HepG2 (cell line): ENCODE measurements around the gene ATXN7L2. TPM values are rescaled to one million over a fixed set of nuclear protein-coding genes. Genes with fewer than 3 reads are reported as not detected.

ENCODE experiments used
- CENPT ChIP-seq: sonication (generic); formaldehyde crosslinking; IDR thresholded peaks from 2 replicates; pipeline ENCODE4 v1.8.0; 2022; ENCODE audit warnings: low read depth, mild to moderate bottlenecking, moderate library complexity, missing genetic modification reagents
- CHD2 ChIP-seq: IDR thresholded peaks from 2 replicates; pipeline ENCODE4 v1.6.1; 2011; ENCODE audit warnings: low read depth, low read length, improper control_type of control experiment
- ELF3 ChIP-seq: IDR thresholded peaks from 2 replicates; pipeline ENCODE4 v1.6.1; 2016; ENCODE audit warnings: missing genetic modification reagents, missing compliant biosample characterization
- ETS1 ChIP-seq: sonication (generic); formaldehyde crosslinking; IDR thresholded peaks from 2 replicates; pipeline ENCODE4 v1.4.0; 2020; ENCODE audit warnings: missing genetic modification reagents
- GMEB1 ChIP-seq: sonication (generic); formaldehyde crosslinking; IDR thresholded peaks from 2 replicates; pipeline ENCODE4 v1.5.1; 2020; ENCODE audit warnings: missing genetic modification reagents, mild to moderate bottlenecking, borderline replicate concordance
- JARID2 ChIP-seq: sonication (generic); formaldehyde crosslinking; IDR thresholded peaks from 2 replicates; pipeline ENCODE4 v1.8.1; 2023; ENCODE audit warnings: missing genetic modification reagents, inconsistent platforms; ENCODE audit not compliant: insufficient replicate concordance
- NFKBIZ ChIP-seq: IDR thresholded peaks from 2 replicates; pipeline ENCODE4 v1.6.1; 2018; ENCODE audit warnings: missing genetic modification reagents, missing compliant biosample characterization
- PCBP1 ChIP-seq: fragments of 200-400 bp; formaldehyde crosslinking; IDR thresholded peaks from 2 replicates; pipeline ENCODE4 v1.6.1; 2017; ENCODE audit warnings: mild to moderate bottlenecking, low read depth, low read length, borderline replicate concordance
- RBM22 ChIP-seq: fragments of 200-400 bp; formaldehyde crosslinking; optimal IDR thresholded peaks from 2 replicates; pipeline ENCODE3; 2017; ENCODE audit warnings: mild to moderate bottlenecking, low read length, moderate library complexity
- SAP130 ChIP-seq: IDR thresholded peaks from 2 replicates; pipeline ENCODE4 v1.6.1; 2016; ENCODE audit warnings: low read depth
- SNAPC2 ChIP-seq: sonication (generic); formaldehyde crosslinking; IDR thresholded peaks from 2 replicates; pipeline ENCODE4 v1.8.1; 2022; ENCODE audit warnings: mild to moderate bottlenecking, missing genetic modification reagents
- ZBTB20 ChIP-seq: sonication (generic); formaldehyde crosslinking; IDR thresholded peaks from 2 replicates; pipeline ENCODE4 v1.8.1; 2023; ENCODE audit warnings: missing genetic modification reagents, low read depth, mild to moderate bottlenecking, borderline replicate concordance
- ZNF230 ChIP-seq: sonication (generic); formaldehyde crosslinking; IDR thresholded peaks from 2 replicates; pipeline ENCODE4 v1.4.0; 2020; ENCODE audit warnings: mild to moderate bottlenecking, missing genetic modification reagents
- ZNF296 ChIP-seq: sonication (generic); formaldehyde crosslinking; conservative IDR thresholded peaks from 2 replicates; pipeline ENCODE4 v1.5.0; 2020; ENCODE audit warnings: mild to moderate bottlenecking, missing genetic modification reagents
- ZNF569 ChIP-seq: sonication (generic); formaldehyde crosslinking; IDR thresholded peaks from 2 replicates; pipeline ENCODE4 v1.5.0; 2020; ENCODE audit warnings: mild to moderate bottlenecking, missing genetic modification reagents, moderate library complexity, borderline replicate concordance
- ZNF646 ChIP-seq: sonication (generic); formaldehyde crosslinking; IDR thresholded peaks from 2 replicates; pipeline ENCODE4 v1.9.0; 2021; ENCODE audit warnings: mild to moderate bottlenecking, missing genetic modification reagents
- ZNF652 ChIP-seq: IDR thresholded peaks from 2 replicates; pipeline ENCODE4 v1.6.1; 2016; ENCODE audit warnings: low read depth, borderline replicate concordance
- ZNF709 ChIP-seq: sonication (generic); formaldehyde crosslinking; IDR thresholded peaks from 2 replicates; pipeline ENCODE4 v1.5.0; 2020; ENCODE audit warnings: mild to moderate bottlenecking, missing genetic modification reagents
- polyA plus RNA-seq, 8 experiments: library from polyadenylated mRNA; depleted of rRNA in 3 of 8; stranded (reverse) in 7 of 8; unstranded in 1 of 8; fragments of >200 nt; fragmentation: Illumina TruSeq in 4 of 8; extraction: Trizol in 4 of 8; gene quantifications; 2 replicates each; pipeline versions ENCODE4 v1.2.1 to v1.2.3, GENCODE V29; 2011 to 2016; ENCODE audit warnings: low read depth in 4 of 8, missing spikeins in 1 of 8, mixed read lengths in 1 of 8; ENCODE audit not compliant: insufficient read depth in 1 of 8
- total RNA-seq, 5 experiments: library from RNA; depleted of rRNA; stranded (reverse); fragments of >200 nt; fragmentation: Illumina TruSeq; extraction: Trizol; gene quantifications; 2 replicates each; pipeline ENCODE4 v1.2.3, GENCODE V29; 2016; ENCODE audit warnings: low read depth in 1 of 5
- TF ChIP-seq, protein P1 (sequence below): conservative IDR thresholded peaks from 2 replicates; pipeline ENCODE4 v1.6.1; 2018; ENCODE audit warnings: missing genetic modification reagents

ATXN7L2 gene
- total and polyA plus RNA-seq, 2 of the 13 experiments (the other 11 are each of a cell fraction or from before 2014, with no cell fraction given) = 2.7 to 2.8 TPM

- TF ChIP-seq ZNF230 (no peak), RBM22 (no peak), ZBTB20 (peak; percentile 71; the same call in 1 of the 2 replicates), NFKBIZ (peak; percentile 64; the same call in 1 of the 2 replicates), ZNF709 (CRISPR knock-in tag) (peak; percentile 81; the same call in 1 of the 2 replicates), SAP130 (peak; percentile 99), ZNF652 (CRISPR knock-in tag) (no peak), PCBP1 (no peak), SNAPC2 (CRISPR knock-in tag) (peak; percentile 75), ZNF569 (CRISPR knock-in tag) (no peak), ZNF296 (no peak; the same call in 1 of the 2 replicates), ZNF646 (CRISPR knock-in tag) (0 out of 2 replicates have a peak, but pooled peaks have one; percentile 39), ELF3 (CRISPR knock-in tag) (peak; percentile 91), CHD2 (peak; percentile 96), CENPT (CRISPR knock-in tag) (no peak), GMEB1 (peak; percentile 88), ETS1 (CRISPR knock-in tag) (no peak), JARID2 (CRISPR knock-in tag) (peak; percentile 49)
- TF ChIP-seq, protein P1, sequence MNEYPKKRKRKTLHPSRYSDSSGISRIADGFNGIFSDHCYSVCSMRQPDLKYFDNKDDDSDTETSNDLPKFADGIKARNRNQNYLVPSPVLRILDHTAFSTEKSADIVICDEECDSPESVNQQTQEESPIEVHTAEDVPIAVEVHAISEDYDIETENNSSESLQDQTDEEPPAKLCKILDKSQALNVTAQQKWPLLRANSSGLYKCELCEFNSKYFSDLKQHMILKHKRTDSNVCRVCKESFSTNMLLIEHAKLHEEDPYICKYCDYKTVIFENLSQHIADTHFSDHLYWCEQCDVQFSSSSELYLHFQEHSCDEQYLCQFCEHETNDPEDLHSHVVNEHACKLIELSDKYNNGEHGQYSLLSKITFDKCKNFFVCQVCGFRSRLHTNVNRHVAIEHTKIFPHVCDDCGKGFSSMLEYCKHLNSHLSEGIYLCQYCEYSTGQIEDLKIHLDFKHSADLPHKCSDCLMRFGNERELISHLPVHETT = no peak
Measured at GRCh38 chr1:109493805-109494539, 10.3 kb downstream of the ATXN7L2 start, which contains the start of gene CYB561D1 (continued).
